ENCODE results near the gene TRIM28. TPM values are rescaled to one million over a fixed set of nuclear protein-coding genes. Genes with fewer than 3 reads are reported as not detected.

The TRIM28 gene
- polyA plus RNA-seq, 3 donors, result 154 to 206 (median 156) TPM

GRCh38 chr19:58586133-58586765 lies 42.4 kb downstream of the TRIM28 start:
- no peak overlapping the region for H3K27ac ChIP-seq (ENCODE audit: low read depth, low read length)
- 91 to 98% (median 92%) methylated on average over 4 of the region's 4 CpGs for WGBS, 3 donors

Other genes starting within 250 kb of the TRIM28 start
- gene ERVK3-1, start 238.7 kb upstream of the TRIM28 start, polyA plus RNA-seq, result 10 to 100 TPM; 19.6 to 39.2 (median 25.0) TPM
- 1 to 10 TPM in 1 of 3 donors, under 1 TPM in 2; 0.67 to 1.1 (median 0.80) TPM for gene ZSCAN22, start 217.1 kb upstream of the TRIM28 start, polyA plus RNA-seq
- 10 to 100 TPM; 12.8 to 38.3 (median 14.1) TPM for gene A1BG, start 190.6 kb upstream of the TRIM28 start, polyA plus RNA-seq
- 1 to 10 TPM in 1 of 3 donors, under 1 TPM in 2; 0.22 to 1.3 (median 0.51) TPM for gene ZNF497, start 181.3 kb upstream of the TRIM28 start, polyA plus RNA-seq
- gene ZNF837, start 163.0 kb upstream of the TRIM28 start, polyA plus RNA-seq, result 1 to 10 TPM in 2 of 3 donors, under 1 TPM in 1; 0.56 to 1.6 (median 1.0) TPM
- 1,000 to 10,000 TPM; 1,642 to 2,053 (median 1,868) TPM for gene RPS5, start 156.8 kb upstream of the TRIM28 start, polyA plus RNA-seq
- gene RNF225, start 148.4 kb upstream of the TRIM28 start, polyA plus RNA-seq, result not detected
- gene ZNF584, start 135.4 kb upstream of the TRIM28 start, polyA plus RNA-seq, result 10 to 100 TPM in 1 of 3 donors, 1 to 10 TPM in 2; 3.1 to 10.6 (median 5.5) TPM
- 1 to 10 TPM in 1 of 3 donors, under 1 TPM in 2; 0.45 to 1.0 (median 0.89) TPM for gene ZNF132, start 103.9 kb upstream of the TRIM28 start, polyA plus RNA-seq
- 1 to 10 TPM; 1.8 to 2.9 (median 2.0) TPM for gene ZNF324B, start 92.4 kb upstream of the TRIM28 start, polyA plus RNA-seq
- 1 to 10 TPM; 4.0 to 6.0 (median 4.3) TPM for gene ZNF324, start 77.0 kb upstream of the TRIM28 start, polyA plus RNA-seq
- 1 to 10 TPM; 7.3 to 8.8 (median 7.8) TPM for gene ZNF446, start 67.7 kb upstream of the TRIM28 start, polyA plus RNA-seq
- 10 to 100 TPM; 11.7 to 19.5 (median 12.5) TPM for gene SLC27A5, start 32.1 kb upstream of the TRIM28 start, polyA plus RNA-seq
- gene ZBTB45, start 24.3 kb upstream of the TRIM28 start, polyA plus RNA-seq, result 1 to 10 TPM; 5.3 to 8.2 (median 6.6) TPM
- 100 to 1,000 TPM in 2 of 3 donors, 10 to 100 TPM in 1; 96.8 to 196 (median 184) TPM for gene CHMP2A, start 11.0 kb downstream of the TRIM28 start, polyA plus RNA-seq
- 10 to 100 TPM; 26.7 to 47.6 (median 46.1) TPM for gene UBE2M, start 14.5 kb downstream of the TRIM28 start, polyA plus RNA-seq
- 10 to 100 TPM; 11.2 to 16.4 (median 14.7) TPM for gene MZF1, start 29.3 kb downstream of the TRIM28 start, polyA plus RNA-seq